Measurements from ENCODE around the gene HIRIP3. TPM values are rescaled to one million over a fixed set of nuclear protein-coding genes. Genes with fewer than 3 reads are reported as not detected.
"Not testable (repeated sequence)": the region's sequence is repeated elsewhere in the genome, so short reads cannot be mapped to it uniquely, and the experiment has no call there.

The HIRIP3 gene, protein sequence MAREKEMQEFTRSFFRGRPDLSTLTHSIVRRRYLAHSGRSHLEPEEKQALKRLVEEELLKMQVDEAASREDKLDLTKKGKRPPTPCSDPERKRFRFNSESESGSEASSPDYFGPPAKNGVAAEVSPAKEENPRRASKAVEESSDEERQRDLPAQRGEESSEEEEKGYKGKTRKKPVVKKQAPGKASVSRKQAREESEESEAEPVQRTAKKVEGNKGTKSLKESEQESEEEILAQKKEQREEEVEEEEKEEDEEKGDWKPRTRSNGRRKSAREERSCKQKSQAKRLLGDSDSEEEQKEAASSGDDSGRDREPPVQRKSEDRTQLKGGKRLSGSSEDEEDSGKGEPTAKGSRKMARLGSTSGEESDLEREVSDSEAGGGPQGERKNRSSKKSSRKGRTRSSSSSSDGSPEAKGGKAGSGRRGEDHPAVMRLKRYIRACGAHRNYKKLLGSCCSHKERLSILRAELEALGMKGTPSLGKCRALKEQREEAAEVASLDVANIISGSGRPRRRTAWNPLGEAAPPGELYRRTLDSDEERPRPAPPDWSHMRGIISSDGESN
- total RNA-seq (ENCODE audit: low replicate concordance) = 13.6 and 14.4 TPM in 2 replicates

DNA sequence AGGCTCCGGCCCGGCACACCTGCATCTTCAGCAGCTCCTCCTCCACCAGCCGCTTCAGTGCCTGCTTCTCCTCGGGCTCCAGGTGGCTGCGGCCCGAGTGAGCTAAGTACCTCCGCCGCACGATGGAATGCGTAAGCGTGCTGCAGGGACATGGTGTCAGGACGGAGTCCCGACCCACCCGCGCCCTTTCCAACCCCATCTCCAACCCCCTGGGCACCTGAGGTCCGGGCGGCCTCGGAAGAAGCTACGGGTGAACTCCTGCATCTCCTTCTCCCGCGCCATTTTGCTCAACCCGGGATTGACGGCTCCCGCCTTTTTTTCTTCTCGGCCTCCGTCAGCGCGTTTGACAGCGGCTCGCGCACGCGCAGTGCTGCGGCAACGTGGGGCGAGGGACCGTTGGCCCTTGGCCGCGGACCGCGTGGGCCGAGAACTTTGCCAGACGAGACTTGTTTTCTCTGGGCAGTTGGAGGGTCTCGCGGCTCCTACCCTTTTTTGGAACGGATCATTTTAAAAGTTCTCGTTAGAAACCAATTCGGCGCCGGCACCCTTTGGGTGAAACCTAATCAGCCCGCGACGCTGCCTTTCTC lies at the start of gene HIRIP3:
Gene HIRIP3 (minus strand): TSS at position 294 of the 587 bp plus-strand sequence. CDS start 12 bp downstream, at position 282.
- no peak for DNase-seq (ENCODE audit: low read depth)
- H3K4me3 ChIP-seq (ENCODE audit: low read depth, low read length) = peak within 1 kb of the TSS; percentile 93

GRCh38 chr16:30041841-30042240 lies 46.4 kb upstream of the HIRIP3 start:
- TF ChIP-seq, protein P1, sequence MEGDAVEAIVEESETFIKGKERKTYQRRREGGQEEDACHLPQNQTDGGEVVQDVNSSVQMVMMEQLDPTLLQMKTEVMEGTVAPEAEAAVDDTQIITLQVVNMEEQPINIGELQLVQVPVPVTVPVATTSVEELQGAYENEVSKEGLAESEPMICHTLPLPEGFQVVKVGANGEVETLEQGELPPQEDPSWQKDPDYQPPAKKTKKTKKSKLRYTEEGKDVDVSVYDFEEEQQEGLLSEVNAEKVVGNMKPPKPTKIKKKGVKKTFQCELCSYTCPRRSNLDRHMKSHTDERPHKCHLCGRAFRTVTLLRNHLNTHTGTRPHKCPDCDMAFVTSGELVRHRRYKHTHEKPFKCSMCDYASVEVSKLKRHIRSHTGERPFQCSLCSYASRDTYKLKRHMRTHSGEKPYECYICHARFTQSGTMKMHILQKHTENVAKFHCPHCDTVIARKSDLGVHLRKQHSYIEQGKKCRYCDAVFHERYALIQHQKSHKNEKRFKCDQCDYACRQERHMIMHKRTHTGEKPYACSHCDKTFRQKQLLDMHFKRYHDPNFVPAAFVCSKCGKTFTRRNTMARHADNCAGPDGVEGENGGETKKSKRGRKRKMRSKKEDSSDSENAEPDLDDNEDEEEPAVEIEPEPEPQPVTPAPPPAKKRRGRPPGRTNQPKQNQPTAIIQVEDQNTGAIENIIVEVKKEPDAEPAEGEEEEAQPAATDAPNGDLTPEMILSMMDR (IDR thresholded peaks at IDR 0.05; ENCODE audit: insufficient read depth, low read length) = peak; percentile 31
- no peak overlapping the region for H3K4me3 ChIP-seq (ENCODE audit: low read depth, low read length)
- peak; percentile 72 for DNase-seq (ENCODE audit: low read depth)

More for the DNA sequence above, at the start of gene HIRIP3:
- TF ChIP-seq, protein P1 (IDR thresholded peaks at IDR 0.05; ENCODE audit: insufficient read depth, low read length) = no peak

DNA sequence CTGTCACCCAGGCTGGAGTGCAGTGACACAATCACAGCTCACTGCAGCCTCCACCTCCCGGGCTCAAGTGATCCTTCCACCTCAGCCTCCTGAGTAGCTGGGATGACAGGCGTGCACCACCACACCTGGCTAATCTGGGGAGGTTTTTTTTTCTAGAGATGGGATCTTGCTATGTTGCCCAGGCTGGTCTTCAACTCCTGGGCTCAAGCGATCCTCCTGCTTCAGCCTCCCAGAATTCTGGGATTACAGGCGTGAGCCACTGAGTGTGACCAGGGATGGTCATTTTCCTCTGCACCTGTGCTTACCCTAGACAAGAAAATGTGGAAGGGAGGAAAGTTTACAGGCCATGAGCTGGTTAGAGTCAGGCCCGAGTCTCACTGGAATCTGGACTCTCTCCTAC lies 45.3 kb upstream of the HIRIP3 start:
- not testable (repeated sequence) for DNase-seq (ENCODE audit: low read depth); H3K4me3 ChIP-seq (ENCODE audit: low read depth, low read length)

DNA sequence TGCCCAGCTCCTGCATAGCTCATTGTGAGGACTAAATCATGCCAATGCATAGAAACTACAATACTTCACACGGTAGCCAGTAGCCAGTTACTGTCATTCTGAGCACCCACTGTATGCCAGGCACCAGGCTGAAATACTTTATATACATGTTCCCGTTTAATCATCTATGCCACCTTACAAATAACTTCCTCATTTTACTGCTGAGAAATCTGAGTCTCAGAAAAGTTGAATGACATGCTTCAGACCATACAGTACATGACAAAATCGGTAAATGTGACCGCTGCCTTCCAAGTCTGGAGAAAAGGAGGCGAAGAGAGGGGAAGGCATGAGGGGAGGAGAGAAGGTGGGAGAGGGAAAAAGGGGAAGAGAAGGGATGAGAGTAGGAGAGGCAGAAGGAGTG lies 44.8 kb upstream of the HIRIP3 start:
- no peak for DNase-seq (ENCODE audit: low read depth)
- TF ChIP-seq, protein P1 (IDR thresholded peaks at IDR 0.05; ENCODE audit: insufficient read depth, low read length) = no peak
- no peak overlapping the region for H3K4me3 ChIP-seq (ENCODE audit: low read depth, low read length)

DNA sequence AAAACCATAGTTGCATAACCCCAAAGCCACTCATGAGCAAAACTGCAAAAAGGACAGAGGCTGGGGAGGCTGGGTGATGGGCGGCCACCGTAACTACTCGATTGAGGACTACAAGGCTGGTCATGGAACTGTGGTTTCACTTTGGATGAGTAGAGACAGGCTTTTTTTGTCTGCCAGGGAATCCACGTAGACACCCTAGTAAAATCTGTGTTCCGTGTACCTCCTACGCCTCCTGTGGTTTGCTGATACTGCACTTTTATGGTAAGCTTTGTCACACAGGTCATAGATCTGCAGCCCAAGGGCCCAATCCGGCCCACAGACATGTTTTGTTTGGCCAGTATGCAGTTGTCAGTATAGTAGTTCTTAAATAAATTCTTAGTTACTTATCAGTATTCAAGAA lies 37.9 kb upstream of the HIRIP3 start:
- no peak overlapping the region for H3K4me3 ChIP-seq (ENCODE audit: low read depth, low read length)
- TF ChIP-seq, protein P1 (IDR thresholded peaks at IDR 0.05; ENCODE audit: insufficient read depth, low read length) = no peak
- no peak for DNase-seq (ENCODE audit: low read depth)

- TF ChIP-seq, protein P1 (IDR thresholded peaks at IDR 0.05; ENCODE audit: insufficient read depth, low read length) = peak; percentile 82
- no peak overlapping the region for H3K4me3 ChIP-seq (ENCODE audit: low read depth, low read length)
- peak; percentile 80 for DNase-seq (ENCODE audit: low read depth)
Measured at GRCh38 chr16:30032083-30032819, 36.8 kb upstream of the HIRIP3 start.

Measured in fibroblast of the aortic adventitia (primary cell).